ENCODE data around the gene OTUB1. TPM values are rescaled to one million over a fixed set of nuclear protein-coding genes. Genes with fewer than 3 reads are reported as not detected.

Gene OTUB1
- polyA plus RNA-seq, 3 donors = 95.6 to 109 (median 106) TPM

Other genes starting within 250 kb of the OTUB1 start
- 10 to 100 TPM; 42.8 to 50.5 (median 45.3) TPM for gene ZFTA, start 217.7 kb upstream of the OTUB1 start, polyA plus RNA-seq (ENCODE audit: insufficient read length in 3 of 3)
- 10 to 100 TPM; 26.4 to 39.7 (median 32.1) TPM for gene SPINDOC, start 173.0 kb upstream of the OTUB1 start, polyA plus RNA-seq (ENCODE audit: insufficient read length in 3 of 3)
- gene MARK2, start 147.3 kb upstream of the OTUB1 start, polyA plus RNA-seq (ENCODE audit: insufficient read length in 3 of 3) = 10 to 100 TPM; 35.6 to 39.9 (median 36.0) TPM
- gene RCOR2, start 69.3 kb upstream of the OTUB1 start, polyA plus RNA-seq (ENCODE audit: insufficient read length in 3 of 3) = 10 to 100 TPM; 11.0 to 15.6 (median 12.8) TPM
- gene NAA40, start 47.4 kb upstream of the OTUB1 start, polyA plus RNA-seq (ENCODE audit: insufficient read length in 3 of 3) = 10 to 100 TPM; 32.0 to 43.8 (median 32.0) TPM
- gene COX8A, start 11.8 kb upstream of the OTUB1 start, polyA plus RNA-seq (ENCODE audit: insufficient read length in 3 of 3) = 100 to 1,000 TPM; 190 to 308 (median 280) TPM
- 1 to 10 TPM; 2.2 to 3.3 (median 3.2) TPM for gene FLRT1, start 49.5 kb downstream of the OTUB1 start, polyA plus RNA-seq (ENCODE audit: insufficient read length in 3 of 3)
- 10 to 100 TPM; 13.4 to 19.5 (median 17.8) TPM for gene MACROD1, start 179.7 kb downstream of the OTUB1 start, polyA plus RNA-seq (ENCODE audit: insufficient read length in 3 of 3)
- gene STIP1, start 199.7 kb downstream of the OTUB1 start, polyA plus RNA-seq (ENCODE audit: insufficient read length in 3 of 3) = 100 to 1,000 TPM; 173 to 197 (median 188) TPM
- gene FERMT3, start 220.3 kb downstream of the OTUB1 start, polyA plus RNA-seq (ENCODE audit: insufficient read length in 3 of 3) = 1 to 10 TPM; 4.7 to 6.5 (median 5.9) TPM
- gene TRPT1, start 239.7 kb downstream of the OTUB1 start, polyA plus RNA-seq (ENCODE audit: insufficient read length in 3 of 3) = 10 to 100 TPM; 45.0 to 59.9 (median 49.3) TPM
- gene NUDT22, start 239.8 kb downstream of the OTUB1 start, polyA plus RNA-seq (ENCODE audit: insufficient read length in 3 of 3) = 10 to 100 TPM; 17.7 to 32.8 (median 28.0) TPM
- gene DNAJC4, start 244.1 kb downstream of the OTUB1 start, polyA plus RNA-seq (ENCODE audit: insufficient read length in 3 of 3) = 10 to 100 TPM; 56.1 to 76.7 (median 63.6) TPM
- gene VEGFB, start 248.1 kb downstream of the OTUB1 start, polyA plus RNA-seq (ENCODE audit: insufficient read length in 3 of 3) = 10 to 100 TPM; 83.8 to 99.3 (median 95.3) TPM